ENCODE data around the gene STK16.

The STK16 gene

GRCh38 chr2:219229305-219230058, 15.8 kb upstream of the STK16 start, which contains the start of the genes ANKZF1 and ATG9A:
ANKZF1 (plus strand) TSS chr2:219229806; CDS start chr2:219230258, 452 bp downstream.
ATG9A (minus strand) TSS chr2:219229636; CDS start chr2:219228024, 1,612 bp downstream.
- peak; percentile 99 for DNase-seq (ENCODE audit: low read depth)
- TF ChIP-seq CTCF (IDR thresholded peaks at IDR 0.05; ENCODE audit: low read length, missing control alignments), result no peak
- H3K4me3 ChIP-seq (replicated peaks; ENCODE audit: low read depth, low read length), result peak within 1 kb of the TSS; percentile 79

- no peak for TF ChIP-seq CTCF (IDR thresholded peaks at IDR 0.05; ENCODE audit: low read length, missing control alignments)
- DNase-seq (ENCODE audit: low read depth), result peak; percentile 50
- H3K4me3 ChIP-seq (replicated peaks; ENCODE audit: low read depth, low read length), result peak overlapping the region; percentile 79
Measured at GRCh38 chr2:219230059-219230540, 15.2 kb upstream of the STK16 start.

GRCh38 chr2:219234331-219234730, 10.9 kb upstream of the STK16 start:
- no peak for TF ChIP-seq CTCF (IDR thresholded peaks at IDR 0.05; ENCODE audit: low read length, missing control alignments)
- no peak for DNase-seq (ENCODE audit: low read depth)
- no peak overlapping the region for H3K4me3 ChIP-seq (replicated peaks; ENCODE audit: low read depth, low read length)

GRCh38 chr2:219243291-219243761, 2.0 kb upstream of the STK16 start:
- DNase-seq (ENCODE audit: low read depth), result peak; percentile 31
- peak overlapping the region; percentile 40 for H3K4me3 ChIP-seq (replicated peaks; ENCODE audit: low read depth, low read length)
- no peak for TF ChIP-seq CTCF (IDR thresholded peaks at IDR 0.05; ENCODE audit: low read length, missing control alignments)

GRCh38 chr2:219244789-219245147, 511 bp upstream of the STK16 start:
- TF ChIP-seq CTCF (IDR thresholded peaks at IDR 0.05; ENCODE audit: low read length, missing control alignments), result no peak
- DNase-seq (ENCODE audit: low read depth), result no peak
- H3K4me3 ChIP-seq (replicated peaks; ENCODE audit: low read depth, low read length), result peak overlapping the region; percentile 93

GRCh38 chr2:219245899-219246230, 586 bp downstream of the STK16 start:
- TF ChIP-seq CTCF (IDR thresholded peaks at IDR 0.05; ENCODE audit: low read length, missing control alignments), result no peak
- peak overlapping the region; percentile 93 for H3K4me3 ChIP-seq (replicated peaks; ENCODE audit: low read depth, low read length)
- no peak for DNase-seq (ENCODE audit: low read depth)

GRCh38 chr2:219246559-219246958, 1.3 kb downstream of the STK16 start:
- H3K4me3 ChIP-seq (replicated peaks; ENCODE audit: low read depth, low read length), result peak overlapping the region; percentile 93
- no peak for TF ChIP-seq CTCF (IDR thresholded peaks at IDR 0.05; ENCODE audit: low read length, missing control alignments)
- no peak for DNase-seq (ENCODE audit: low read depth)

Data from fibroblast of pulmonary artery (primary cell).